Mucosa of gallbladder (tissue), 1 donor: ENCODE measurements around the gene NCS1. TPM values are rescaled to one million over a fixed set of nuclear protein-coding genes. Genes with fewer than 3 reads are reported as not detected.
"Not testable (repeated sequence)": the region's sequence is repeated elsewhere in the genome, so short reads cannot be mapped to it uniquely, and the experiment has no call there.

Source experiments
- DNase-seq: peaks from one replicate; pipeline ENCODE4 v3.0.0-alpha.2; 2020; ENCODE audit warnings: low spot score
- total RNA-seq: library from RNA; stranded (reverse); gene quantifications from one replicate; pipeline ENCODE4 v1.2.1, GENCODE V29; 2021
- donor health status: DM: no; HTN: no; CAD: no.

NCS1 gene
- total RNA-seq, 1 donor from 2014 or later = 50.3 TPM

DNA sequence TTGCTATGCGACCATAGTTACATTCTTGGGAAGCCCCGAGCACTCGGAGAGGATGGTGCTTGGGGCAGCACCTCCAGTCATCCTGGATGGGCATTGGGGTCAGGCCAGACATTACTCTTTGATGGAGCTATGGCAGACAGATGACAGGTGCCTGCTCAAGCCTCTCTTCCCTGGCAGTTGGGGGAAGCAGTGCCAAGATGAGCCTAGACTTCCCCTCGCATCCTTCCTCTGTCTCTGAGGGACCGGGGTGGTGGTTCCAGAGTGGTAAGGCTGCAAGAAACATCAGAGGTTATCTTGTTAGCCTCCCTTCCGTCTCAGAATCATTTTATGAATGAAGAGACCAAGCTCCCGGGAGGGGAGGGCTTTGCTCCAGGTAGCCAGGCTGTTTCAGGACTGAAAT, 90.6 kb downstream of the NCS1 start:
- DNase-seq = no peak

DNA sequence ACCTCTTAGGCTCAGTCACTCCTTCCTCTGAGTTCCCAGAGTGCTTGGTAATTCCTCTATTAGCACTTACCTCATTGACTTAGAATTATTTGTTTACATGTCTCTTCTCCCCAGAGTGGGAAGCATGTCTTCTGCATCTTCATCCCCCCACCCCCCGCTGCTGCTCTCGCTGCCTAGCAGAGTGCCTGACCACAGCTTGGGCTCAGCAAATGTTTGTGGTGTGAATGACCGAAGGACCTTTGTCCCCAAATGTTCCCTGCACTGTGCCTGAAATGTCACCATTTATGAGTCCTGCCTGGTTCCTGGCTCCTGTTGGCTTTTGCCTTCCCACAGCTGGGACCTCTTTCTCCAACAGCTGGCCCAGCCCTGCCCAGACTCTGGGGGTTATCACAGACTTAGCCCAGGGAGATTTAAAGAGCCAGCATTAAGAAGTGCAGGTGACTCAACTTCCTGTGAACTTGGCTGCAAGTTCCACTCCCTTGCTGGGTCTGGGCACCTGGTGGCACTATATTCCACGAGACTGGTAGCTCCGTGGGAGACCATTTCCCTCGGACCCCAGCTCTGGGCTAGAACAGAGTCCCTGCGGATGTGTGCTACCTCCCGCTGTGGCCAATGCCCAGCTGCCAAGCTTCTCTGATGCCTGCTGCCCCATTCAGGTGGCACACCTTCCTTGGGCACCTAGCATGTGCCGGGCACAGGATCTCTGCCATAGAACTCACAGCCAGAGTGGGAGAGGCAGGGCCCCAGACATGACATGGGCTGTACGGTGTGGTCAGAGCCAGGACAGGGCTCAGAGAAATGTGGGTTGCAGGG, 91.6 kb downstream of the NCS1 start:
- no peak for DNase-seq

DNA sequence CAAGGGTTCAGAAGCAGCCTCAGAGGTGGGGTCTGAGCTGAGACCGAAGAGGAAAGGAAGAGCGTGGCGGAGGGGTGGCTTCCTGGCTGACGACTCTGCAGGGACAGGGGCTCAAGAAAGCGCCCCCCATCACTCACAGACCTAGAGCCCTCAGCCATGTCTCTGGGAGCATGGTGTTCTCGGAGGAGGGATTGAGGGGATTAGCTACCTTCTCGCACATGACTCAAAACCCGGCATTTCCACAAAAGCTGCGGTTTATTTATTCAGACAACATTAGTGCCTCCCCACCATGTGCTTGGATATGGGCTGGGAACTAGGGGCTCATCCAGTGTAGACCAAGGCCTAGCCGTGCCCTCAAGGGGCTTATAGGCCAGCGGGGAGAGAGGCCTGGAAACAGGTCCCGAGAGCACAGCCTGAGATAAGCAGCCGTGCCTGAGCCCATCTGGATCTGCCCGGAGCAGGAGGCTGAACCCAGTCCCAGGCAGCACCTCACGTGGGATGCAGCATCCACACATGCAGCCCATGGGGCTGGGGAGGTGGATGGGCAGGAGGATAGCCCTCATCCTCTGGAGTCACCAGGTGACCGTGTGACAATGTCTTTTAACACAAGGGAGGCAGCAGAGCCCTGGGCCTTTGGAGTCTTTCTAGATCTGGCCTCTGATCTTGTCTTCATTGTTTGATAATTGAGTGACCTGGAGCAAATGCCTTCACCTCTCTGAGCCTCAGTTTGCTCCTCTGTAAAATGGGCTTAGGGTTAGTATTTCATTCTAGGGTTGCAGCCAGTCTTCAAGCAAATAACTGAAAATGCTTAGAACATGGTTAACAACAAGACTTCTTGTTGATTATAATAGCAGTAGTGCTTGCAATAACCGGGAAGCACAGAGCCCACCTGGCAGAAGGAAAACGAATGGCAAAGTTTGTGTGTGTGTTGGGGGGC, 92.5 kb downstream of the NCS1 start:
- DNase-seq = no peak

DNA sequence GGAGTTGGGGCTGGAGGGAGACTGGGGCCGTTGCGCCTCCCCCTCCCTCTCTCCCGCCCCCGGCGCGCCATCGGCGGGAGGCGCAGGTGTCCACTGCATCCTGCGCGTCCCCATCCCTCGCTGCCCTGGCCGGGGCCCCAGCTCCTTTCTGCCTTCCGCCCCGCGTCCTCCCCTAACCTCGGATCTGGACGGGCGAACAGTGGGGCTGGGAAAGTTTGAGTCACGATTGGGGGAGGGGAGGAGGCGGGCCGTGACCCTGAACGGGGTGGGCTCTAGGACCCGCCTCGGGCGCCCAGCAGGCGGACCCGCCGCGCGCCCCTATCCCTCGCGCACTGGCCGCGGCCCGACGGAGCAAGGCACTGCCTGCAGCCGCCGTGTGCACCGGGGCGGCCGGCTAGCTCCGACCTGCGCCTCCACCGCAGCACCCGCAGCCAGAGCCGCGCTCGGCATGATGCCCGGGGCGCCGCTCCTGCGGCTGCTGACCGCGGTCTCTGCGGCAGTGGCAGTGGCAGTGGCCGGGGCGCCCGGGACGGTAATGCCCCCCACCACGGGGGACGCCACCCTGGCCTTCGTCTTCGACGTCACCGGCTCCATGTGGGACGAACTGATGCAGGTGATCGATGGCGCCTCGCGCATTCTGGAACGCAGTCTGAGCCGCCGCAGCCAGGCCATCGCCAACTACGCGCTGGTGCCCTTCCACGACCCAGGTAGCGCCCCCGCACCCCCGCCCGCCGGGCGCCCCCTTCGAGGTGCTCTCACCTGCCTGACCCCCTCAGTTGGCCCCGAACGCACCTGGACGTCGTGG, 93.4 kb downstream of the NCS1 start, which contains the start of gene HMCN2:
HMCN2 (plus strand) TSS at position 330 of the 805 bp plus-strand sequence; CDS start at position 449, 119 bp downstream.
- DNase-seq = no peak

DNA sequence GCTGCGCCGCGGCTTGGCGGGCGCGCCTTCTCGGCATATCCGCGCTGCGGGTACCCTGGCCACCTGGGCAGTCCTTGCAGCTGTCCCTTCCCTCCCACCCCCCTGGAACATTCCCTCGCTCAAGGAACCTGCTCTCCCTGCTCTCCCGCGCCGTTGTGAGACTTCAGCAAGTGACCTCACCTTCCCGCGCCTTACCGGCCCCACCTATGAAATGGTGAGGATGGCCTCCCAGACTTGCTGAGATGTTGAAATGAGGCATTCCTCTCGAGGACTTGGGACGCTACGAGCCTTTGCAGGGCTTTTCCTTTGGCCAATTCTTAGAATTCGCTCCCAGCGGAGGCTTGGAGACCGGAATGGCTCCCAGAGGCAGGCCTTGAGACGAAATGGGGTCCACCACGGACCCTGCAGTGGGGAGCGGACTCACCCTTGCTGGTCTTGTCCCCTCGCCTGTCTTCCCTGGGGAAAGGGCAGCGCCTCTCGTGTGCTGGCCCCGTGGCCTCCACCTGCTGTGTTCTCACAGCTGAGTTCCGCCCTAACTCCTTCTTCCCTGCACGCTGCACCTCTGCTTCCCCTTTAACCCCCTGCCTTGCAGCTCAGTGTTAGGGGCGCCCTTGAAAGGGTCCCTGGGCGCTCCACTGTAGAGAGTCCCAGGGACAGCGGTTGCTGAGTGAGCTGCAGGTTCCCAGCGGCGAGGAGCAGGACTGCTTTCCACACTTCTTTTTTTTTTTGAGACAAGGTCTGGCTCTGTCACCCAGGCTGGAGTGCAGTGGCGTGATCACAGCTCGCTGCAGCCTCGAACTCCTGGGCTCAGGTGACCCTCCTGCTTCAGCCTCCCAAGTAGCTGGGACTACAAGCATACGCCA, 94.3 kb downstream of the NCS1 start:
- DNase-seq = no peak

DNA sequence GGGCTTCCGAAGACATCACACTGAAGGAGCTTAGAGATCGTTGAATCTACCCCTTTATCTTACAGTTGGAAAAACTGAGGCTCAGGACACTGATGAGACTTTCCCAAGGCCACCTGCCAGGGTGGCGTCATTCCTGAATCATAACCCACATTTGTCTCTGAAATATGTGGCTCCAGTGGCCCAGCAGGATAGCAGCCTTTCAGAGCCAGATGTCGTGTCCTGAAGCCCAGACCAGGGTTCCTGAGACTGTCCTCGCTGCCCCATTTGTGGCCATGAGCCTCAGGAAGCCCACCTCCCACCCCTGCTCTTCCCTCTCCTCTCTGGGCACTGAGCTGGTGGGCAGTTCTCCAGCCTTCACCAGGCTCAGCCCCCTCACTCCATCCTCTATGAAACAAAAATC, 95.7 kb downstream of the NCS1 start:
- no peak for DNase-seq

DNA sequence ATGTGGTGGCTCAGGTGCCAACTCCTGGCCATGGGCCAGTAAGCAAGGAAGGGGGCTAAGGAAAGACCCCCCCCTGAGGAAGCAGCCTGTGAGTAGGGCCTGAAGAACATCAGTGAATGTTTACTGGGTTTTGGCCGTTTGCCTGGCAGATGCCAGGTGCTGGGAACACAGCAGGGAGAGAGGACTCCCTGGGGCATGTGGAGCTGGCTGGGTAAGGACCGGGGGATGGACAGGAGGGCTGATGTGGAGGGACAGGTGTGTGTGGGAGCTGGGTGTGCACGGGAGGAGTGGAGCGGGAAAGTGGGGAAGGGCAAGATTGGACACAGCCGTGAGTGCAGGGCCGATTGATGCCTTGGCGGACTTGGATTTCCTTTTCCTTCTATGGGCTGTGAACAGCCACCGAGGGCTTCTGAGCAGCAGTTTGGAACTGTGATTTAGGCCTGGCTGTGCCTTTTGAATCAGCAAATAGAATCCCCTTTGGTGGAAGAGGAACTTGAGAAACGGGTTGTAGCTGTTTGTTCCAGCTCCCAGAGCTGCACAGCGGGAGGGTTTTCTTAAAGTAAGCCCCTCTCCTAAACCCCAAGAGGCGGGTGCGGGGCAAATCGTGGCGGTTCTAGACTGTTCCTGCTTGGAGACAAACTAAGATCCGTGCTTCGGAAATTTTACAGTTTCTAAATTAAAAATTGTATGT, 96.5 kb downstream of the NCS1 start:
- DNase-seq = no peak

DNA sequence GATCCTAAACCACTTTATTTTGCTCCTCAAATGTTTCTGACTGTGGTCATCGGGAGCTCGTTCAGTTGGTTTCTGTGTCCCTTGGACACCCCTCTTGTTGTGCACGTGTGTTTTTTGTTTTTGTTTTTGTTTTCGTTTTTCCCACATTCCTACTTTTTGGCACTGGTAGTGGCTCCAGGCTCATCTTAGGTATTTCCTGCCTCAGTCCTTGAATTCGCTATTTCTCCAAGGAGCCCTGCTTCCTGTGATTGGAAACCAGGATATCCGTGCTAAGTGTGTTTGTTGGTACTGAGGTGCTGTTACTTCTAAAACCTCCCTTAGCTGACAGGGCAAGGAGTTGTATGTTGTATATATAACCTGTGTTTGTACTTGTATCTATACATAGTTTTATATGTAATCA, 99.3 kb downstream of the NCS1 start:
- no peak for DNase-seq

DNA sequence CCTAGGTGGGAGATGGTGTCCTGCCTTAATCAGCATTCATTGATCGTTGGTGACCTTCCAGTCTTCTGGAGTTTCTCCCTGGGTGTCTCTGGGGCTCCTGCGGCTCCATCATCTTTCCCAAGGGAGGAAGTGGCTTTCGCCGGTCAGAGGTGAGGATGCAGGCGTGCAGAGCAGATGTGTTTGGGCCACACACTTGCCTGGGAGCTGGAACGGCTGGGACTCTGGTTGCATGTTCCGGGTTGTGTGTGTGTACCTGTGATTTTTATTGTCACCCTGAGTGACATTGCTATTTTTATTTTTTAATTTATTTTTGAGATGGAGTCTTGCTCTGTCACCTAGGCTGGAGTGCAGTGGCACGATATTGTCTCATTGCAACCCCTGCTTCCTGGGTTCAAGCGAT, 103.0 kb downstream of the NCS1 start:
- no peak for DNase-seq

DNA sequence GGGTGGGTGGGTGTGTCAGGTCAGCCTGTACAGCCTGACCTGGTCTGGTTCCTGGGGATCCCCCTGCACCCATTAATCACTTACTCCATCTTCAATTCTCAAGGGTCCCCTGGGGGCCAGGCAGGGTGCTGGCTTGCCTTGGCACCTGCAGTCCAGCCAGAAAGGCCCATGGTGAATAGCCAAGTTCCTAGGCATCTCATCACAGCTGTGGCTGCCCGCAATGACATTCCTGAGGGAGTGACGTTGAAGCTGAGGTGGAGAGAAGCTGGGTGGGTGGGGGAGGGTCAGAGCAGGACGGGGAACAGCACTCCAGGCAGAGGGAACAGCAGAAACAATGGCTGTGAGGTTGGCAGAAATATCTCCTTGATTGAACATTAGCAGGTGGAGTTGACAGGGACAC, 103.9 kb downstream of the NCS1 start:
- DNase-seq = no peak

DNA sequence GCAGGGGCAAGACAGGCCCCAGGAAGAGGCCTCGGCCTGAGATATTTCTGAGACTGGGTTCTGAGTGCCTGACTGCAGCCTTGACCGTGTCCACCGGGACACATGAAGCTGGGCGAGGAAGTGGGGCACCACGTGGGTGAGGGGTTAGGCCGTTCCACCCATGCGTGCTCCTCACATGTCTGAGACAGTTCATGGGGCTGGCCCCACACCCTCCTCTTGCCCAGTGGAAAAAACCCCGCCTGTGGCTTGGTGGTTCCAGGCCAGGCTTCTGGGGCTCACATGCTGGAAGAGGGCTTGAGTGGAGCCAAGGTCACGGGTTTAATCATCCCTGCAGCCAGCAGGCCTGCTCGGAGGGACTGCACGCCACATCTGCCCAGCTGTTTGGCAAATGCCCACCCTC, 104.8 kb downstream of the NCS1 start:
- no peak for DNase-seq

DNA sequence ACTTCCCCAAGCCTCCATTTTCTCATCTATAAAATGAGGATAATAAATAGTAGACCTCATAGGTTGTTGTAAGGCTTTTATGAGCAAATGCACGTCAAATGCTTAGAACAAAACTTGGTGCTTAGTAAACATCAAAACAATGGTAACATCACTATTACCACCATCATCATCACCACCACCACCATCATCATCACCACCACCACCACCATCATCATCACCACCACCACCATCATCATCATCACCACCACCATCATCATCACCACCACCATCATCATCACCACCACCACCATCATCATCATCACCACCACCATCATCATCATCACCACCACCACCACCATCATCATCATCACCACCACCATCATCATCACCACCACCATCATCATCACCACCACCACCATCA, 105.3 kb downstream of the NCS1 start:
- not testable (repeated sequence) for DNase-seq

DNA sequence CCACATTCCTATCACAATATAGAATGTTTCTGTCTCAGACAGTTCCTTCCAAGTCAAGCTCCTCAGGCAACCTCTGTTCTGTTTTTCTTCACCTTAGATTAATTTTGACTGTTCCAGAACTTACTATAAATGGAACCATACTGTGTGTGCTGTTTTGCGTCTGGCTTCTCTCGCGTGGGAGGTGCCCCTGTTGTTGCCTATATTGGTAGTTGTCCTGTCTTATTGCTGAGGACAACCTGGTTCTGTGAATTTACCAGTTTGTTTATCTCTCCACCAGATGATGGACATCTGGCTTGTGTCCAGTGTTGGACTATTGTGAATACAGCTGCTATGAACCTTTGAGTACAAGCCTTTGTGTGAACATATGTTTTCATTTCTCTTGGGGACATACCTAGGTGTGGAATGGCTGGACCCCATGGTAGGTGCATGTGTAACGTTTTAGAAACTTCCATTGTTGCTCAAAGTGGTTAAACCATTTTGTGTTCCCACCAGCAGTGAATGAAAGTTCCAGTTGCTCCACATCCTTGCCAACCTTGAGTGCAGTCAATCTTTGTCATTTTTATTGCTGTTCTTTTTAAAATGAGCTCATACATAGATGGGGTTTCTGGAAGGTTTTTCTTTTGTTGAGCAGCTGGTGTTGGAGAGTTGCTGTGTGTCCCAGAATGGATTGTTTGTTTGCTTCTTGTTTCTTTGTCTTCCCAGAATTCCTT, 111.5 kb downstream of the NCS1 start:
- no peak for DNase-seq

DNA sequence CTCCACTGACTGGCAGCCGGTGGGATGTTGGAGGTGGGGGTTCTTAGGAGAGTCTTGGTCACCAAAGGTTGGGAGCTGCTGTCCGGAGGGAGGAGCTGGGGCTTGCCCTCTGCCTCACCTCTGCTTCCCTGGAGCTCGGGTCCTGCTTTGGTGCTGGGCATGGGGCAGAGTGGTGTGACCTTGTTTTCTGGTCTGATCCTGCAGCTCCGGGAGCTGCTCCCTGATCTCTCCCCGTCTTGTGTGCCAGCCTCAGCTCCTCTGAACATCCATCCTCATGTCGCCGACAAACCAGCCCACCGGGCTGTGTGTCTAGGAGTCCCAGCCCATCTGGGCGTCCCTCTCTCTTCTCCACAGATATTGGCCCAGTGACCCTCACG, 112.0 kb downstream of the NCS1 start:
- DNase-seq = no peak

DNA sequence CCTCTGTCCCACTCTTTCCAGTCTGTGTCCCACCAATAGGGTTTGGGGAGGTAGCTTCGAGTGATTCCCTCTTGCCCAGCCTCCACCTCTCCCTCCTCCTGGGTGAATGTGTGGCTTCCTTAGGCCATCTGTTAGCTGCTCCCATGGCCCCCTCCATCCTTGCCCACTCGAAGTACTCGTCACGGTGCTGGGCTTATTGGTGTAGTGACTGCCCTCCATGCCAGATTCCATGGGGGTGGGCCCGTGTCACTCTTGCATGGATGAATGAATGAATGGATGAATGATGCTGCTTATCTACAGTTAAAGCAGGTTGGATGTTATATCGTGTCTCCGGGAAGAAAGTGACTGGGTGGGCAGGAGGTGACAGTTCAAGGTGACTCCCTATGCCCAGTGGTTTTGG, 112.5 kb downstream of the NCS1 start:
- no peak for DNase-seq

DNA sequence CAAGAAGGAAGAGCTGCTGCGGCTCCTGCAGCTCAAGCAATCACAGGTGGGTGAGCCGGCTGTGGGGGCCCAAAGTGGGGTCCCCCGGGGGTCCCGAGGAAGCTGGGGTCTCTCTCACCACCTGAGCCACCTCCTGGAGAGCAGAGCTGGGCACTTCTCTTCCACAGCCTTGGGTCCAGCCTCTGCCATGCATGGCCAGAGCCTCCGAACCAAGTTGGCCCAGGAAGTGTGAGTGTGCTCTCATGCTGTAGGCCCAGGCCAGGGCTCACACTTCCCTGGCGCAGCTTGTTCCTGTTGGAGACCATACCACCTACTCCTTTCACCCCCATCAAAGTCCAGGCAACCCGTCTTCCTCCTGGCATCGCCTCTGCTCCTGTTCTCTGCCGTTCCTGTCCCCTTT, 113.1 kb downstream of the NCS1 start:
- no peak for DNase-seq

DNA sequence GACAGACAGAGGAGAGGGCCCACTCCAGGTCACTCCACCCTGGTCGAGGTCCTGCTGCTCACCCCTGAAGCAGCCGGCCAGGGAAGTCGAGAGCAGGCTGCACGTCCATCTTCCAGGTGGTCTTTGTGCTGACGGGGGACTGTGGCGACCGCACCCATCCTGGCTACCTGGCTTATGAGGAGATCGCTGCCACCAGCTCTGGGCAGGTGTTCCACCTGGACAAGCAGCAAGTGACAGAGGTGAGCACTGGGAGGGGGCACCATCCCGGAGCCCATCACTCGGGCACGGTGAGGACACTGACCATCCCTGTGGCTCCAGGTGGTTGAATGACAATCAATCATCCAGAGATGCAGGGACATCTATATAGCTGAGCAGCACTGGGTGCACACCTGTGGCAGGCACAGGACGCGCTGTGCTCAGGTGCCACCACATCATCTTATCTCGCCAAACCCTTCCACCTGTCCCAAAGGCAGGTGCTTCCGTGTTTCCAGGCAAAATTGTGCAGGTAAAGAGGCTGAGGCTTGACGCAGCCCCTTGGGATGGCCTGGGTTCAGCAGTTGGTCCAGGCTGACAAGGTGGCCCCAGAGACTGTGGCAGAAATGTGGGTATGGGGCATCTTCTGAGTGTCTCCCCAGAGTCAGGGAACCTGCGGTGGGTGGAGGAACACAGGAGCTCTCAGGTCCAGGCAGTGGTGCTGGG, 114.0 kb downstream of the NCS1 start:
- no peak for DNase-seq
